Esophagus squamous epithelium (tissue), 4 donors: ENCODE measurements around the gene PLXNB3.

Experiments
- CTCF ChIP-seq, 6 experiments: fragments of 450-650 bp in 4 of 6; fragments of 200-600 bp in 2 of 6; sonication (generic) in 2 of 6; IDR thresholded peaks; one replicate each; pipeline ENCODE4 v1.5.1; 2016 to 2019; ENCODE audit warnings: antibody characterized with exemption in 6 of 6, mild to moderate bottlenecking in 4 of 6, moderate library complexity in 4 of 6
- POLR2A ChIP-seq, 4 donors: fragments of 450-650 bp; IDR thresholded peaks; one replicate each; pipeline ENCODE4 v1.6.1; 2017; ENCODE audit warnings: antibody characterized with exemption in 4 of 4, mild to moderate bottlenecking in 4 of 4, moderate library complexity in 3 of 4

DNA sequence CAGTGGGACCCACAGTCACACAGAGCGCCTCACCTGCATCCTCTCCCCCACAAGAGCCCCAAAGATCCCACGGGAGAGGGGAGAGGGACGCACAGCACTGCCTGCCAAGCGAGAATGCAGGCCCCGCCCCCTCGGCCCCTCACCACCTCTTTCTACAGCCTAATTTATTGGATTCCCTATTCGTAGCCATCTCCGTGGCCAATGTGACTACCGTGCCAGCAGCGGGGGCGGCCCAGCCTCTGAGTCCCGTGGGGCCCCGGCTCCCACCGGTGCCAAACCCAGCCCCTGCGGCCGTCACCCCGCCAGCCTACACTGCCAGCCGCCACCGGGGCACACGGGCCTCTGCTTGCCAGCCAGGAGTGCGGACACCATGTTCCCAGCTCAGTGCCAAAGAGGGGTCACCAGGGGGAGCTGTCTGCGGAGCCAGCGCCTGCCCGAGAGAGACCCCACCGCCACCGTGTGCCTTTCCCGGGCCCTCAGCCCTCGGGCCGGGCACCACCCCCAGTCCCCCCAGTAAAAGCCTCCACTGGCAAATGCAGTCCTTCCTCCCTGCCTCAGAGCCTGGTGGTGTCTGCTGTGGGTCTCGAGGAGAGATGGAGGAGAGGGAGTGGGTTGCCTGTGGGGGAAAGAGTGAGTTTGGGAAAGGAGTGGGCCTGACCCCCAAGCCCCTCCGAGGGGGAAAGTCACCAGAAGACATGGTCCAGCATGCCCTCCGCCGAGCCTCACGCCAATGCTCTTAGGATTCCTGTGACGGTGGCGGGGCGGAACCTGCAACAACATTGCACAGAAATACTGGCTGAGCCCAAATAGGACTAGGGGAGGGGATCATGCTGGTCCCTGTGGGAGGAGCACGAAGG lies 19.6 kb upstream of the PLXNB3 start:
- TF ChIP-seq CTCF (IDR thresholded peaks at IDR 0.05) (peak in 1 of 6 experiments; percentile 6), POLR2A (IDR thresholded peaks at IDR 0.05) (no peak)
